K562 (cell line): ENCODE measurements around the gene SLC39A9. TPM values are rescaled to one million over a fixed set of nuclear protein-coding genes. Genes with fewer than 3 reads are reported as not detected.

Experiments
- CHCHD3 ChIP-seq: fragments of 250-450 bp; sonication (Bioruptor Pico); IDR thresholded peaks from 2 replicates; pipeline ENCODE4 v2.1.2; 2022; ENCODE audit warnings: mild to moderate bottlenecking
- CHD2 ChIP-seq: IDR thresholded peaks from 2 replicates; pipeline ENCODE4 v1.6.1; 2011; ENCODE audit warnings: low read depth, low read length
- FOXJ2 ChIP-seq: fragments of 200-800 bp; sonication (Bioruptor generic); IDR thresholded peaks from 2 replicates; pipeline ENCODE4 v1.6.1; 2016; ENCODE audit warnings: missing genetic modification characterization, missing compliant biosample characterization
- JUND ChIP-seq, 2 experiments: IDR thresholded peaks; 2 replicates in 1 of 2; 3 replicates in 1 of 2; pipeline ENCODE4 v1.6.1; 2011; ENCODE audit warnings: borderline replicate concordance in 2 of 2, low read depth in 2 of 2, low read length in 2 of 2, improper control_type of control experiment in 1 of 2, missing biosample characterization in 1 of 2, missing genetic modification characterization in 1 of 2, missing genetic modification reagents in 1 of 2
- POLR2AphosphoS5 ChIP-seq: IDR thresholded peaks from 2 replicates; pipeline ENCODE4 v1.6.1; 2011; ENCODE audit warnings: mild to moderate bottlenecking, low read depth, low read length, moderate library complexity; ENCODE audit not compliant: control insufficient read depth, insufficient read depth
- RAD21 ChIP-seq, 2 experiments: fragments of 250-450 bp in 1 of 2; fragments of 450-650 bp in 1 of 2; sonication (Bioruptor Pico) in 1 of 2; formaldehyde crosslinking in 1 of 2; IDR thresholded peaks in 1 of 2; conservative IDR thresholded peaks in 1 of 2; 2 replicates each; pipeline versions ENCODE4 v1.4.0 to v1.8.0; 2020 to 2022; ENCODE audit warnings: mild to moderate bottlenecking in 2 of 2, moderate library complexity in 1 of 2
- RBM17 ChIP-seq: fragments of 200-400 bp; formaldehyde crosslinking; IDR thresholded peaks from 2 replicates; pipeline ENCODE4 v1.6.1; 2017; ENCODE audit warnings: low read depth, mild to moderate bottlenecking, low read length, borderline replicate concordance
- SAFB ChIP-seq: fragments of 200-400 bp; formaldehyde crosslinking; IDR thresholded peaks from 2 replicates; pipeline ENCODE4 v1.6.1; 2017; ENCODE audit warnings: low read depth, low read length, borderline replicate concordance
- SP2 ChIP-seq: IDR thresholded peaks from 2 replicates; pipeline ENCODE4 v1.6.1; 2011; ENCODE audit warnings: mild to moderate bottlenecking, low read depth, low read length, moderate library complexity; ENCODE audit not compliant: poor library complexity, severe bottlenecking; ENCODE audit errors: extremely low read depth
- ZNF12 ChIP-seq: sonication (generic); formaldehyde crosslinking; IDR thresholded peaks from 2 replicates; pipeline ENCODE4 v1.4.0; 2020; ENCODE audit warnings: mild to moderate bottlenecking, missing genetic modification reagents
- ZNF780A ChIP-seq: fragments of 250-450 bp; sonication (Bioruptor Pico); IDR thresholded peaks from 2 replicates; pipeline ENCODE4 v1.5.0; 2021; ENCODE audit warnings: mild to moderate bottlenecking
- ZSCAN29 ChIP-seq: fragments of 450-650 bp; IDR thresholded peaks from 2 replicates; pipeline ENCODE4 v1.6.1; 2017
- polyA plus RNA-seq, 8 experiments: library from polyadenylated mRNA; depleted of rRNA in 4 of 8; stranded (reverse) in 5 of 8; unstranded in 3 of 8; fragments of >200 nt; fragmentation: Nextera tagmentation in 2 of 8; fragmentation: Illumina TruSeq in 1 of 8; extraction: Ambion mirVana in 2 of 8; extraction: Trizol in 1 of 8; gene quantifications; 2 replicates each; pipeline versions ENCODE4 v1.2.1 to v1.2.3, GENCODE V29; 2011 to 2014; ENCODE audit warnings: inconsistent platforms in 1 of 8, missing spikeins in 1 of 8
- total RNA-seq, 7 experiments: library from RNA; depleted of rRNA in 6 of 7; stranded (reverse); fragments of >200 nt in 6 of 7; fragmentation: Illumina TruSeq in 2 of 7; extraction: Trizol in 2 of 7; gene quantifications; 2 replicates each; pipeline versions ENCODE4 v1.2.1 to v1.2.3, GENCODE V29; 2011 to 2021; ENCODE audit warnings: low replicate concordance in 1 of 7
- TF ChIP-seq, protein P1 (sequence below): fragments of 150-350 bp; IDR thresholded peaks from 2 replicates; pipeline ENCODE4 v1.6.1; 2014; ENCODE audit warnings: low read depth, mild to moderate bottlenecking, low read length, borderline replicate concordance
- TF ChIP-seq, protein P2 (sequence below): fragments of 250-450 bp; sonication (Bioruptor Pico); IDR thresholded peaks from 2 replicates; pipeline ENCODE4 v1.5.0; 2022; ENCODE audit warnings: mild to moderate bottlenecking
- TF ChIP-seq, protein P3 (sequence below): fragments of 450-650 bp; formaldehyde crosslinking; IDR thresholded peaks from 2 replicates; pipeline ENCODE4 v1.4.0; 2020; ENCODE audit warnings: mild to moderate bottlenecking, moderate library complexity
- TF ChIP-seq, protein P4 (sequence below): sonication (generic); formaldehyde crosslinking; IDR thresholded peaks from 2 replicates; pipeline ENCODE4 v1.8.0; 2022; ENCODE audit warnings: mild to moderate bottlenecking, missing genetic modification reagents
- TF ChIP-seq, protein P5 (sequence below): fragments of 450-650 bp; formaldehyde crosslinking; IDR thresholded peaks from 2 replicates; pipeline ENCODE4 v1.4.0; 2022; ENCODE audit warnings: mild to moderate bottlenecking, moderate library complexity

SLC39A9 gene
- total and polyA plus RNA-seq, 9 of the 15 experiments (the other 6 are each of a cell fraction or from before 2014, with no cell fraction given): 18.4 to 66.0 (median 32.5) TPM

DNA sequence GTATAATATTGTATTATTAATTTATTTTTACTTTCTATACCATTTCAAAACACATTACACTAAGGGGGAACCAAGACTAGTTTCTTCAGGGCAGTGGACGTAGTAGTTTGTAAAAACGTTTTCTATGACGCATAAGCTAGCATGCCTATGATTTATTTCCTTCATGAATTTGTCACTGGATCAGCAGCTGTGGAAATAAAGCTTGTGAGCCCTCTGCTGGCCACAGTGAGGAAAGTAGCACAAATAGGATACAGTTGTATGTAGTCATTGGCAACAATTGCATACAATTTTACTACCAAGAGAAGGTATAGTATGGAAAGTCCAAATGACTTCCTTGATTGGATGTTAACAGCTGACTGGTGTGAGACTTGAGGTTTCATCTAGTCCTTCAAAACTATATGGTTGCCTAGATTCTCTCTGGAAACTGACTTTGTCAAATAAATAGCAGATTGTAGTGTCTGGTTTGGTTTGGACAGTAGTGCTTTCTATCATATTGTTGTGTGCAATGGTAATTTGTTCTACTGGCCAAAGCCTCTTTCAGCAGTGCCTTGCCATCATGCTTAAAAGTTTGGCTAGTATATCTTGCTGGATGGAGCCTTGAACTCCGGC lies 61.7 kb downstream of the SLC39A9 start (continued):
- TF ChIP-seq, protein P1, sequence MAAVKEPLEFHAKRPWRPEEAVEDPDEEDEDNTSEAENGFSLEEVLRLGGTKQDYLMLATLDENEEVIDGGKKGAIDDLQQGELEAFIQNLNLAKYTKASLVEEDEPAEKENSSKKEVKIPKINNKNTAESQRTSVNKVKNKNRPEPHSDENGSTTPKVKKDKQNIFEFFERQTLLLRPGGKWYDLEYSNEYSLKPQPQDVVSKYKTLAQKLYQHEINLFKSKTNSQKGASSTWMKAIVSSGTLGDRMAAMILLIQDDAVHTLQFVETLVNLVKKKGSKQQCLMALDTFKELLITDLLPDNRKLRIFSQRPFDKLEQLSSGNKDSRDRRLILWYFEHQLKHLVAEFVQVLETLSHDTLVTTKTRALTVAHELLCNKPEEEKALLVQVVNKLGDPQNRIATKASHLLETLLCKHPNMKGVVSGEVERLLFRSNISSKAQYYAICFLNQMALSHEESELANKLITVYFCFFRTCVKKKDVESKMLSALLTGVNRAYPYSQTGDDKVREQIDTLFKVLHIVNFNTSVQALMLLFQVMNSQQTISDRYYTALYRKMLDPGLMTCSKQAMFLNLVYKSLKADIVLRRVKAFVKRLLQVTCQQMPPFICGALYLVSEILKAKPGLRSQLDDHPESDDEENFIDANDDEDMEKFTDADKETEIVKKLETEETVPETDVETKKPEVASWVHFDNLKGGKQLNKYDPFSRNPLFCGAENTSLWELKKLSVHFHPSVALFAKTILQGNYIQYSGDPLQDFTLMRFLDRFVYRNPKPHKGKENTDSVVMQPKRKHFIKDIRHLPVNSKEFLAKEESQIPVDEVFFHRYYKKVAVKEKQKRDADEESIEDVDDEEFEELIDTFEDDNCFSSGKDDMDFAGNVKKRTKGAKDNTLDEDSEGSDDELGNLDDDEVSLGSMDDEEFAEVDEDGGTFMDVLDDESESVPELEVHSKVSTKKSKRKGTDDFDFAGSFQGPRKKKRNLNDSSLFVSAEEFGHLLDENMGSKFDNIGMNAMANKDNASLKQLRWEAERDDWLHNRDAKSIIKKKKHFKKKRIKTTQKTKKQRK: no peak
- TF ChIP-seq ZSCAN29 (no peak), CHD2 (no peak), SP2 (no peak), ZNF780A (CRISPR knock-in tag) (no peak), RAD21 (CRISPR knock-in tag; conservative IDR thresholded peaks at IDR 0.05 in 1 of 2, IDR thresholded peaks at IDR 0.05 in 1 of 2) (peak; percentile 44 to 75; a peak in 3 of 4 replicates), ZNF12 (CRISPR knock-in tag) (no peak), JUND (IDR thresholded peaks at IDR 0.05; ENCODE audit: borderline replicate concordance, low read depth, low read length) (0 out of 2 replicates have a peak, but pooled peaks have one; percentile 29), JUND (tag; IDR thresholded peaks at IDR 0.05; ENCODE audit: borderline replicate concordance, low read depth, low read length) (no peak), SAFB (no peak), FOXJ2 (tag) (no peak), RBM17 (no peak), CHCHD3 (CRISPR knock-in tag) (no peak), POLR2AphosphoS5 (no peak)
- TF ChIP-seq, protein P2, sequence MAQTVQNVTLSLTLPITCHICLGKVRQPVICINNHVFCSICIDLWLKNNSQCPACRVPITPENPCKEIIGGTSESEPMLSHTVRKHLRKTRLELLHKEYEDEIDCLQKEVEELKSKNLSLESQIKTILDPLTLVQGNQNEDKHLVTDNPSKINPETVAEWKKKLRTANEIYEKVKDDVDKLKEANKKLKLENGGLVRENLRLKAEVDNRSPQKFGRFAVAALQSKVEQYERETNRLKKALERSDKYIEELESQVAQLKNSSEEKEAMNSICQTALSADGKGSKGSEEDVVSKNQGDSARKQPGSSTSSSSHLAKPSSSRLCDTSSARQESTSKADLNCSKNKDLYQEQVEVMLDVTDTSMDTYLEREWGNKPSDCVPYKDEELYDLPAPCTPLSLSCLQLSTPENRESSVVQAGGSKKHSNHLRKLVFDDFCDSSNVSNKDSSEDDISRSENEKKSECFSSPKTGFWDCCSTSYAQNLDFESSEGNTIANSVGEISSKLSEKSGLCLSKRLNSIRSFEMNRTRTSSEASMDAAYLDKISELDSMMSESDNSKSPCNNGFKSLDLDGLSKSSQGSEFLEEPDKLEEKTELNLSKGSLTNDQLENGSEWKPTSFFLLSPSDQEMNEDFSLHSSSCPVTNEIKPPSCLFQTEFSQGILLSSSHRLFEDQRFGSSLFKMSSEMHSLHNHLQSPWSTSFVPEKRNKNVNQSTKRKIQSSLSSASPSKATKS (CRISPR knock-in tag): no peak
- TF ChIP-seq, protein P3, sequence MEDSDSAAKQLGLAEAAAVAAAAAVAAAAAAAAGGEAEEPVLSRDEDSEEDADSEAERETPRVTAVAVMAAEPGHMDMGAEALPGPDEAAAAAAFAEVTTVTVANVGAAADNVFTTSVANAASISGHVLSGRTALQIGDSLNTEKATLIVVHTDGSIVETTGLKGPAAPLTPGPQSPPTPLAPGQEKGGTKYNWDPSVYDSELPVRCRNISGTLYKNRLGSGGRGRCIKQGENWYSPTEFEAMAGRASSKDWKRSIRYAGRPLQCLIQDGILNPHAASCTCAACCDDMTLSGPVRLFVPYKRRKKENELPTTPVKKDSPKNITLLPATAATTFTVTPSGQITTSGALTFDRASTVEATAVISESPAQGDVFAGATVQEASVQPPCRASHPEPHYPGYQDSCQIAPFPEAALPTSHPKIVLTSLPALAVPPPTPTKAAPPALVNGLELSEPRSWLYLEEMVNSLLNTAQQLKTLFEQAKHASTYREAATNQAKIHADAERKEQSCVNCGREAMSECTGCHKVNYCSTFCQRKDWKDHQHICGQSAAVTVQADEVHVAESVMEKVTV (CRISPR knock-in tag): 0 out of 2 replicates have a peak, but pooled peaks have one; percentile 15
- TF ChIP-seq, protein P4, sequence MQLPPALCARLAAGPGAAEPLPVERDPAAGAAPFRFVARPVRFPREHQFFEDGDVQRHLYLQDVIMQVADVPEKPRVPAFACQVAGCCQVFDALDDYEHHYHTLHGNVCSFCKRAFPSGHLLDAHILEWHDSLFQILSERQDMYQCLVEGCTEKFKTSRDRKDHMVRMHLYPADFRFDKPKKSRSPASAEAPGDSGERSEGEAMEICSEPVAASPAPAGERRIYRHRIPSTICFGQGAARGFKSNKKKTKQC: no peak
- TF ChIP-seq, protein P5, sequence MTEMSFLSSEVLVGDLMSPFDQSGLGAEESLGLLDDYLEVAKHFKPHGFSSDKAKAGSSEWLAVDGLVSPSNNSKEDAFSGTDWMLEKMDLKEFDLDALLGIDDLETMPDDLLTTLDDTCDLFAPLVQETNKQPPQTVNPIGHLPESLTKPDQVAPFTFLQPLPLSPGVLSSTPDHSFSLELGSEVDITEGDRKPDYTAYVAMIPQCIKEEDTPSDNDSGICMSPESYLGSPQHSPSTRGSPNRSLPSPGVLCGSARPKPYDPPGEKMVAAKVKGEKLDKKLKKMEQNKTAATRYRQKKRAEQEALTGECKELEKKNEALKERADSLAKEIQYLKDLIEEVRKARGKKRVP (CRISPR knock-in tag): no peak
